Immature natural killer cell (primary cell): Measurements from ENCODE around the gene HSD11B2. TPM values are rescaled to one million over a fixed set of nuclear protein-coding genes. Genes with fewer than 3 reads are reported as not detected.

Experiments
- DNase-seq, 3 donors: peaks; one replicate each; pipeline ENCODE4 v3.0.0; 2022; ENCODE audit warnings: mixed read lengths in 1 of 3
- H3K27ac Mint-ChIP-seq, 6 donors: one replicate each; pipeline ENCODE4 v1.8.0; 2020; ENCODE audit warnings: mixed read lengths in 6 of 6, mild to moderate bottlenecking in 5 of 6, inconsistent platforms in 4 of 6, moderate library complexity in 3 of 6
- H3K27me3 Mint-ChIP-seq, 3 donors: one replicate each; pipeline ENCODE4 v1.8.0; 2020 to 2021; ENCODE audit warnings: low read depth in 3 of 3, mild to moderate bottlenecking in 3 of 3, mixed read lengths in 3 of 3, moderate library complexity in 3 of 3, inconsistent platforms in 1 of 3
- H3K36me3 Mint-ChIP-seq, 3 donors: one replicate each; pipeline ENCODE4 v1.8.0; 2020; ENCODE audit warnings: mixed read lengths in 3 of 3, inconsistent platforms in 2 of 3, mild to moderate bottlenecking in 2 of 3
- H3K4me1 Mint-ChIP-seq, 2 donors: one replicate each; pipeline ENCODE4 v1.8.0; 2020; ENCODE audit warnings: inconsistent platforms in 2 of 2, mild to moderate bottlenecking in 2 of 2, mixed read lengths in 2 of 2, moderate library complexity in 1 of 2
- H3K4me3 Mint-ChIP-seq, 5 donors: one replicate each; pipeline ENCODE4 v1.8.0; 2020; ENCODE audit warnings: mild to moderate bottlenecking in 5 of 5, mixed read lengths in 5 of 5, inconsistent platforms in 3 of 5, moderate library complexity in 3 of 5
- H3K9me3 Mint-ChIP-seq, 6 donors: one replicate each; pipeline ENCODE4 v1.8.0; 2020; ENCODE audit warnings: mild to moderate bottlenecking in 6 of 6, mixed read lengths in 6 of 6, inconsistent platforms in 4 of 6, moderate library complexity in 3 of 6
- polyA plus RNA-seq, 3 donors: library from polyadenylated mRNA; unstranded; fragments of 300-500 nt; fragmentation: Illumina TruSeq; gene quantifications; one replicate each; pipeline ENCODE4 v1.2.3, GENCODE V29; 2021

HSD11B2 gene
- polyA plus RNA-seq, 3 donors from 2014 or later, result not detected

- peaks cover 54 to 72% of the 10 kb centered on the region in 2 donors for H3K4me1 Mint-ChIP-seq
- no peak for DNase-seq
- H3K36me3 Mint-ChIP-seq, result no peaks in the 10 kb centered on the region
- peak overlapping the region in 3 of 6 donors; percentile 40 to 59 (median 44) for H3K27ac Mint-ChIP-seq
- no peak overlapping the region for H3K4me3 Mint-ChIP-seq
- peaks cover 0 to 2% (median 2%) of the 10 kb centered on the region in 3 donors for H3K27me3 Mint-ChIP-seq
- no peaks in the 10 kb centered on the region for H3K9me3 Mint-ChIP-seq
Observed at GRCh38 chr16:67461600-67462278, 30.8 kb downstream of the HSD11B2 start.

- no peaks in the 10 kb centered on the region for H3K9me3 Mint-ChIP-seq
- H3K27me3 Mint-ChIP-seq, result peaks cover 0 to 2% (median 2%) of the 10 kb centered on the region in 3 donors
- DNase-seq, result no peak
- no peaks in the 10 kb centered on the region for H3K36me3 Mint-ChIP-seq
- peak overlapping the region in 1 of 6 donors; percentile 27 for H3K27ac Mint-ChIP-seq
- H3K4me3 Mint-ChIP-seq, result no peak overlapping the region
- H3K4me1 Mint-ChIP-seq, result peaks cover 52 to 71% of the 10 kb centered on the region in 2 donors
Observed at GRCh38 chr16:67462279-67462655, 31.3 kb downstream of the HSD11B2 start.

GRCh38 chr16:67463059-67463458, 32.1 kb downstream of the HSD11B2 start:
- no peak overlapping the region for H3K27ac Mint-ChIP-seq
- no peak for DNase-seq
- no peaks in the 10 kb centered on the region for H3K9me3 Mint-ChIP-seq
- H3K4me1 Mint-ChIP-seq, result peaks cover 58 to 76% of the 10 kb centered on the region in 2 donors
- H3K4me3 Mint-ChIP-seq, result no peak overlapping the region
- H3K36me3 Mint-ChIP-seq, result no peaks in the 10 kb centered on the region
- H3K27me3 Mint-ChIP-seq, result peaks cover 0 to 2% (median 2%) of the 10 kb centered on the region in 3 donors

- H3K4me3 Mint-ChIP-seq, result no peak overlapping the region
- H3K27me3 Mint-ChIP-seq, result peaks cover 0 to 2% (median 2%) of the 10 kb centered on the region in 3 donors
- peaks cover 60 to 79% of the 10 kb centered on the region in 2 donors for H3K4me1 Mint-ChIP-seq
- H3K36me3 Mint-ChIP-seq, result no peaks in the 10 kb centered on the region
- no peak for DNase-seq
- H3K27ac Mint-ChIP-seq, result no peak overlapping the region
- H3K9me3 Mint-ChIP-seq, result no peaks in the 10 kb centered on the region
Observed at GRCh38 chr16:67463691-67464090, 32.8 kb downstream of the HSD11B2 start.

GRCh38 chr16:67464565-67464964, 33.6 kb downstream of the HSD11B2 start:
- Mint-ChIP-seq H3K36me3 (no peaks in the 10 kb centered on the region), H3K27me3 (peaks cover 0 to 2% (median 2%) of the 10 kb centered on the region in 3 donors), H3K9me3 (no peaks in the 10 kb centered on the region), H3K27ac (peak overlapping the region in 1 of 6 donors; percentile 5), H3K4me3 (no peak overlapping the region), H3K4me1 (peaks cover 57 to 80% of the 10 kb centered on the region in 2 donors)
- DNase-seq, result no peak

GRCh38 chr16:67466581-67466980, 35.7 kb downstream of the HSD11B2 start:
- H3K4me3 Mint-ChIP-seq, result no peak overlapping the region
- DNase-seq, result no peak
- H3K4me1 Mint-ChIP-seq, result peaks cover 53 to 84% of the 10 kb centered on the region in 2 donors
- peak overlapping the region in 3 of 6 donors; percentile 39 to 75 (median 62) for H3K27ac Mint-ChIP-seq
- H3K27me3 Mint-ChIP-seq, result peaks cover 0 to 2% (median 1%) of the 10 kb centered on the region in 3 donors
- no peaks in the 10 kb centered on the region for H3K9me3 Mint-ChIP-seq
- no peaks in the 10 kb centered on the region for H3K36me3 Mint-ChIP-seq

GRCh38 chr16:67468731-67469130, 37.8 kb downstream of the HSD11B2 start:
- H3K27me3 Mint-ChIP-seq, result peaks cover 0 to 2% (median 0%) of the 10 kb centered on the region in 3 donors
- no peaks in the 10 kb centered on the region for H3K9me3 Mint-ChIP-seq
- H3K4me1 Mint-ChIP-seq, result peaks cover 59 to 91% of the 10 kb centered on the region in 2 donors
- H3K36me3 Mint-ChIP-seq, result no peaks in the 10 kb centered on the region
- peak overlapping the region in 1 of 6 donors; percentile 23 for H3K27ac Mint-ChIP-seq
- no peak for DNase-seq
- no peak overlapping the region for H3K4me3 Mint-ChIP-seq

GRCh38 chr16:67470359-67470758, 39.4 kb downstream of the HSD11B2 start:
- no peak overlapping the region for H3K27ac Mint-ChIP-seq
- H3K27me3 Mint-ChIP-seq, result peaks cover 0 to 3% (median 2%) of the 10 kb centered on the region in 3 donors
- no peaks in the 10 kb centered on the region for H3K9me3 Mint-ChIP-seq
- H3K4me3 Mint-ChIP-seq, result no peak overlapping the region
- no peak for DNase-seq
- no peaks in the 10 kb centered on the region for H3K36me3 Mint-ChIP-seq
- peaks cover 66 to 92% of the 10 kb centered on the region in 2 donors for H3K4me1 Mint-ChIP-seq

GRCh38 chr16:67471758-67472384, 41.0 kb downstream of the HSD11B2 start:
- Mint-ChIP-seq H3K4me1 (peaks cover 57 to 88% of the 10 kb centered on the region in 2 donors), H3K36me3 (no peaks in the 10 kb centered on the region), H3K9me3 (no peaks in the 10 kb centered on the region), H3K27me3 (peaks cover 0 to 3% (median 2%) of the 10 kb centered on the region in 3 donors), H3K4me3 (no peak overlapping the region), H3K27ac (peak overlapping the region in 4 of 6 donors; percentile 11 to 45 (median 42))
- no peak for DNase-seq

GRCh38 chr16:67474551-67475455, 43.9 kb downstream of the HSD11B2 start:
- no peaks in the 10 kb centered on the region for H3K36me3 Mint-ChIP-seq
- H3K27me3 Mint-ChIP-seq, result peaks cover 2 to 3% (median 2%) of the 10 kb centered on the region in 3 donors
- H3K4me3 Mint-ChIP-seq, result no peak overlapping the region
- H3K9me3 Mint-ChIP-seq, result no peaks in the 10 kb centered on the region
- DNase-seq, result no peak
- peaks cover 62 to 93% of the 10 kb centered on the region in 2 donors for H3K4me1 Mint-ChIP-seq
- H3K27ac Mint-ChIP-seq, result peak overlapping the region in 3 of 6 donors; percentile 5 to 52 (median 42)

- no peaks in the 10 kb centered on the region for H3K36me3 Mint-ChIP-seq
Observed at GRCh38 chr16:67477960-67478554, 47.1 kb downstream of the HSD11B2 start.

GRCh38 chr16:67480833-67481560, 50.1 kb downstream of the HSD11B2 start, which contains the start of gene ATP6V0D1:
TSS of gene ATP6V0D1 (minus strand) at chr16:67481157. CDS start at chr16:67481086, 71 bp downstream.
- Mint-ChIP-seq H3K36me3 (peaks cover 0 to 4% (median 0%) of the 10 kb centered on the region in 3 donors), H3K4me1 (peaks cover 48 to 56% of the 10 kb centered on the region in 2 donors), H3K9me3 (no peaks in the 10 kb centered on the region), H3K27me3 (peaks cover 9 to 19% (median 12%) of the 10 kb centered on the region in 3 donors), H3K27ac (peak within 1 kb of the TSS; percentile 96 to 100 (median 100)), H3K4me3 (peak within 1 kb of the TSS; percentile 98 to 100 (median 99))
- DNase-seq, result peak; percentile 99

More at GRCh38 chr16:67477960-67478554, 47.1 kb downstream of the HSD11B2 start:
- Mint-ChIP-seq H3K9me3 (no peaks in the 10 kb centered on the region), H3K4me1 (peaks cover 65 to 82% of the 10 kb centered on the region in 2 donors), H3K27me3 (peaks cover 12 to 19% (median 12%) of the 10 kb centered on the region in 3 donors), H3K4me3 (peak overlapping the region; percentile 15 to 57 (median 48)), H3K27ac (peak overlapping the region in 4 of 6 donors; percentile 55 to 73 (median 66))
- DNase-seq, result no peak
